Activated T-cell treated with anti-CD3 and anti-CD28 coated beads for 24 hours (primary cell): ENCODE results near the gene EXT2.

ENCODE experiments used
- DNase-seq: peaks from one replicate; pipeline ENCODE4 v3.0.0-alpha.2; 2020; ENCODE audit warnings: low read depth

EXT2 gene

GRCh38 chr11:44133335-44133946, 38.0 kb downstream of the EXT2 start:
- no peak for DNase-seq

DNA sequence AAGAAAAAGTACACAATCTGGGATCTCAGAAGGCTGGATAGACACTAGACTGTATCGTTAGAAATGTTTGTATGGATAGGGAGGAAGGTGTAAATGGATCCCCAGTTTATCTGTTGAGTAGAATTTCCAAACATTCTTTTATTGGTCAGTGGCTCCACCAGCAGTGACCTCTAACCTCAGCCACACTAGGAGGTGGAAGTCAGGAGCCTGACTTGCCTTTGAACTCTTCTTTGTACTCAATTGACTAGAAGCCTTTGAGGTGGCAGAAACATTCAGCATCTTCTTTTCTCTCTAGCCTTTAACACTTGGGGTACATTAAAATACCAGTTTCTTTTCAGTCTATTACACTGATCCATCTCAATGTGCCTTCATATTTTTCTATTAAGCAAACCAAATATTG, 39.1 kb downstream of the EXT2 start:
- DNase-seq = no peak

DNA sequence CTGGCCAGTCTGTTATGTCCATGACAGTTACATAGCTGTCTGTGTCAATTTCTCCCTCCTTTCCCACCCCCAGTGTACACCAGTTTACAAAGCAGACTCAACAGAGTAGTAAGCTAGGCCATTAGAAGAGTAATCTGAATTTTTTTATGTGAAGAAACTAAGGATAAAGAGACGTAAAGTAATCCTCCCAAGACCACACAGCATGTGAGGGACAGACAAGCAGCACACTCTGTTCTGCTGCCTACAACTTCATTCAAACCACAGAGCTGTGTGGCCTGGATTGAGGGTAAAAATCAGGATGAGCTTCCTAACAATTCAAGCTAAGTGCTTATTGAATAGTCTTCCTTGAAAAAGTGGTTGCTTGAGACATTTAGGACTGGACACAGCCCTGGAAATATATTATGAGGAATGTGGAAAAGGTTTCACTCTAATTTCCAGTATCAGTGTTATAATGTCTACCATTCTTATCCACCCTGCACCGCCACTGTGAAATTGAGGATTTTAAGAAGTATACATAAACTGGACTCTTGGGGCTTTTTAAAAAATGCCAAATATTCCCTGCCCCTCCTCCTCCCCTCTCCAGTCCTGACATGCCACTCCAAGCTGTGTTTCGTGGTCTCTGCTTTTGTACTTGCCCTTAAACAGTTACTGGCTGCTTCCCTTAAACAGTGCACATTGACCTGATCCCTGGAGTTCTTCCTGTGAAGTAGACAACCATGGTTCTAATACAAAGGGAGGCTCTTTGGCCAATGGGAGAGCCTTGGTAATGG, 40.9 kb downstream of the EXT2 start:
- DNase-seq = no peak

GRCh38 chr11:44137057-44137456, 41.6 kb downstream of the EXT2 start:
- DNase-seq = no peak

- DNase-seq = no peak
Observed at GRCh38 chr11:44138286-44138685, 42.8 kb downstream of the EXT2 start.

- no peak for DNase-seq
Observed at GRCh38 chr11:44138980-44139379, 43.5 kb downstream of the EXT2 start.

DNA sequence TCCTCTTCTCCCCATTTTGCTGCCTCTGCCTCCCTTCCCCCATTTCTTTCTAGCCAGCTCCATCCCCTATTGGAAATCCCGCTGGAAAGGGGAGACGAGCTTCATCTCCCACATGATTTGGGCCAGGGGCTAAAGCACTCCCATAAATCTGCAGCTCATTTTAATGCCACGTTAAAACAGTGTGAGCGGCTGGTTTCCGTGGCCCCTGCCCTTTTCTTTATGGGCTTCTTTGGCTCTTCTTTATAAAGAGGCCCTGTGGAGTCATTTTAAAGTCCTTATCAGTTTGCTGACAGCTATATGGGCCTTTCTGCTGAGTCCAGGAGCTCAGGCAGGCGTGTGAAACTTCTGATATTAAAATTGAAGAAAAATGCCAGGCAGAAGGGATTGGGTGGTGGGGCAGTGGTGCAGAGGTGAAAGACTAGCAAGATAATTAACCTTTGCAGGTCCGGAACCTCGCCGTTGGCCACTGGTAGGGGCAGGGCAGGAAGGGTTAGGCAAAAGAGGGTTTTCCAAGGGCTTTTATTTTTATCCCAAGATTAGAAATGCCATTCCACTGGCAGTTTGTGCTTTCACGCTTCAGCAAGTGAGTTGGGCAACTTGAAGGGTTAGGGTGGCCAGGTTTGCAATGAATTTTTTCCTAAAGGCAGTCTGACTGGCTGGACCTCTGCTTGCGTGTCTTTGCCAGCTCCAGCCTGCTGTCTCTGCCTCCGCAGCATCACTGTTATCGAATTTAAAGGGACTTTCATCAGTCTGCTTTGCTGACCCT, 44.3 kb downstream of the EXT2 start:
- DNase-seq = no peak

DNA sequence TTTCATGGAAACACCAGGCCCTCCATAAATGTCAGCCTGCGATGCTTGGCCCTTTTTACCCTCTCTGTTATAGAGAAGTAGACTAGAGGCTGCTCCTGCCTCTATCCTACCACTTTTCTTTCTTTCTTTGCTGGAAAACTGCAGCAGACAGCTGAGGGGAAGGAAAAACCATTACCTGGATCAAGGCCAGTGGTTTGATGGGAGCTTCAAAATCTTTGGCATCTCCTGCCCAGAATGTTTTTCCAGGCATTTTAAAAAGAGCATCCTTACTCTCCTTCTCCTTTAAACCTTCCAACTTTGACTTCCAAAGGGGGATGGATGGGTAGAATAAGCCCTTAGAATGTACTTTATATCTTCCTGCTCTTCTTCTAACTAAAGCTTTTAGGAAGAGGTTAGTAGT, 44.9 kb downstream of the EXT2 start:
- DNase-seq = no peak

GRCh38 chr11:44140805-44141204, 45.3 kb downstream of the EXT2 start:
- no peak for DNase-seq

DNA sequence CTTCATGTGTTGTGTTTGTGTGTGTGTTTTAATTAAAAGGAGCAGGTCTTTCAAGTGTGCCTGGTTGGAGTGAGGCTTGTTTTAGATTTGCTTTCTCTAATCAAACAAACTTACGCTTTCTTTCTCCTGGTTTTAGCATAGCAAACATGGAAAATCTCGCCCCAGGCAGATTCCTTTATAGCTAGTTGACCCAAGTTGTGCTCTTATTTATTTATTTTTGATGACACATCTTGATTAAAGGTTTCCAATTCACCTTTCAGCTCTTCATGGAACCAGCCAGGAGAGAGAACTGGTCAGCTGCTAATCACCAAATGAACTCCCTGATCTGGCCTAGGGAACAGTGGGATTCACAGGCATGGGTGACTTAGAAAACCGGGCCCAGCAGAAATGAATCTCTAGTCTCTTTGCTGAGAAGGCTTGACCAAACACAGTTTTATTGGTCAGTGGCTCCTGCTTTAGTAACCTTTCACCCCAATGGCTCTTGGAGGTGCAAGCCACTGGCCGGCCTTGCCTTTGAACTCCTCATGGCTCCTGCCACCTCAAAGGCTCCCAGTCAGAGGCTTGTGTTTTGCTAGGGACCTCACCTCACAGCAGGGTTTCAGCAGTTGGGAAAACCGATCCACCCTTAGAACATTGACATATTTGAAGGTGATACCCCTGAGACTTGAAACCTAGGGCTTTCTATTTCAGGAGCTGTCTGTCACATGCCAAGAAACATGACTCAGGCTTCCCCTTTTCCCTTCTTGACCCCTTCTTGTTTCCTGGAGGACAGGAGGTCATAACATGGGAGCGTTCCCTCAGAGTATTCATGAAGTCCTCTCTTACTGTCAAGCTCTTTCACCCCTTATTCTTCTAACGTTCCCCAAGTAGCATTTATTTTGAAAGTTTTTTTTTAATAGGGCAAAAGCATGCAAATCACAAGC, 48.8 kb downstream of the EXT2 start:
- no peak for DNase-seq

DNA sequence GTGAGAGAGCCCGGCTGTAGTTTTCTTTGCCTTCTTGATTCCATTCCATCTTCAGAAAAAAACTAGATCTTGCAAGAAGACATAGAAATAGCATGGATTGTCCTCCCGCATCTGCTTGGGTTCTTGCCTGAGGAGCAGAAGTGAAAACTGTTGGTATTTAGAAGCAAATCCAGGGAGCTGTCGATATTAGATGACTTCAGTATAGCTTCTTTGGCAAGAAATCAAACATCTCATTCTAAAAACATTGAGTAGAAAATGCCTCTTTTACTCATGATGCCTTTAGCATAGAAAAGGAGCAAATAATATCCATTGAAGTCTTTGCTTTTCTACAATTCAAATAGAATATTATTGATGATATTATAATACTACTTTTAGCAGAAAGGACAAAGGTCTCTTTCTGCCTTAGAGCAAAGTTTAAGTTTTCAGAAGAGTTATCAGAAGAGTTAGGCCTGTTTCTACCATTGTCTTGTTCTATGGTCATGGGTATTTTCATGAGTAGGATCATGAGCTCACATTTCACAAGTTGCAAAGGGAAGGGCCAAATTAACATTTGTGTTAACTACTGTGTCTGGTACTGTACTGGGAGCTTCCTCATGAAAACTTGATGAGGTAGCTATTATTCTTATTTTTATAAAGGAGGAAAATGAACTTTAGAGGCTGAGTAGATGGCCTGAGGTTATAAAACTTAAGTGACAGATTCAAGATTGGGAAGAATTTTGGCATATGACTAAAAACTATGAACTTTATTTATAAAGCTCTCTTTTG, 49.7 kb downstream of the EXT2 start:
- no peak for DNase-seq

DNA sequence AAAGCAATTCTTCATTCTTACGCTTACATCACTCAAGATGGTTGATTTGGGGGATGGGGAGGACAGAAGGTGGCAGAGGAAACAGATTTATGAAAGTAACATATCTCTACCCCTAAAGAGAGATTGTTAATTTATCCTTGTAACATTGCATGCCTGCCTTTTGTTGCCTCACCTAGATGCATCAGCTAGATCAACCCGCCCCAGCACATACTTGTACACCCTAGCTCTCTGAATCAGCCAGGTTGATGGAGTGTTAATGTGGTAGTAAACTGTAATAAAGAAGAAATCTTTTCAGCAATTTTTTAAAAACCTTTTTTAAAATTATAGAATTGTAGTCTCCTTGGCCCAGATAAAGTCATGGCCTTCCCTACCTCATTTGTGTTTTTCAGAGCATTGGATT, 51.5 kb downstream of the EXT2 start:
- DNase-seq = no peak

DNA sequence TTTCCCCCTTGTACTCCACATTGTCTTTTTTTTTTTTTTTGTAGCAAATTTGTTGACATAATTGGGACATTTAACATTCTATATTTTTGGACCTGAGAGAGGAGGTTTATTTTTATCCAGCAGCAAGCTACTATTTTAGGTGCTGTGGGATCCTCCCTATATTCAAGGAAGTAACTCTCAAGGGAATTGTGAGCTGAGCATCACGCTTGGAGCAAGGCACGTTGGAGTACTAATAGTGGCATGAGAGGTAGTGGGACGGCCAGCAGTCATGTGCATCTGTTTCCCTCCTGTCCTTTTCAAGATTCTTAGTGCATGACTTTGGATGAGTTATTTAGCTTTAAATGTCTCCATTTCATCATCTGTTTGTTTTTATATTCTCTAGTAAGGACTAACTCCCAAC, 52.3 kb downstream of the EXT2 start:
- no peak for DNase-seq

GRCh38 chr11:44149651-44150050, 54.2 kb downstream of the EXT2 start:
- DNase-seq = no peak

DNA sequence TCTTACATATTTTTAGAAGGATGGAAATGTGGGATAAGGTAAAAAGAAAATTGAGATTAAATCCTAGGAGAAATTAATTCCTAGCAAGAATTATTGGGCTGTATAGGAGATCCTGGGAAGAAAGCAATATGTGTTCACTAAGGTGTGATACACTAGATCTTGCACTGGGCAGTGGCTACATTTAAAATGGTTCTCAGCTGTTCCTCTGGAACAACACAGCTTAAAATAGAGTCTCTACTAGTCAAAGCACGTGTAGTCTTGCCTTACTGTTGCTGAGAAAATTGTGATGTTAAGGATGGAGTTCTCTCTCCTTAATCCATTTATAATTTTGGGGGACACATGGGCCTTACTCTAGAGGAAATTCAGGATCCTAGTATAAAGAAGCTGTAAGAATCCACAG, 54.9 kb downstream of the EXT2 start:
- no peak for DNase-seq

GRCh38 chr11:44157019-44157418, 61.5 kb downstream of the EXT2 start:
- DNase-seq = no peak

DNA sequence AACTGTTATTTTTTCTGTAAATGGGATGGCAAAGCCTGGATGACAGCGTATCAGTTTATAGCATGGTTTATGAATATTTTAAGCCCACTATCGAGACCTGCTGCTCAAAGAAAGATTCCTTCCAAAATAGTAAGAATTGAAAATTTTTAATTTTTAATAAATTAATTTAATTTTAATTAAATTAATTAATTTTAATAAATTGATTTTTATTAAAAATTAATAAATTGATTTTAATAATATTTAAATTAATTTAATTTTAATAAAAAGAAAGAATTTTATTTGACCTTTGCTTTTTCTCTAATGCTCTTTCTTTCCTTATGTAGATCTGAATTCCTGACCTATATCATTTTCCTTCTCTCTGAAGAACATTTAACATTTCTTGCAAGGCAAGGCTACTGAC, 62.9 kb downstream of the EXT2 start:
- DNase-seq = no peak

- DNase-seq = no peak
Observed at GRCh38 chr11:44159848-44160721, 64.6 kb downstream of the EXT2 start.

- DNase-seq = no peak
Observed at GRCh38 chr11:44162004-44162403, 66.5 kb downstream of the EXT2 start.

GRCh38 chr11:44162662-44163061, 67.2 kb downstream of the EXT2 start:
- no peak for DNase-seq
